Non-pigmented ciliary epithelial cell (primary cell): ENCODE data around the gene WIPF2.

Experiments
- DNase-seq: peaks from one replicate; pipeline ENCODE4 v3.0.0-alpha.2; 2010; ENCODE audit warnings: low read depth

Gene WIPF2

GRCh38 chr17:40251576-40251975 lies 32.5 kb downstream of the WIPF2 start:
- peak; percentile 22 for DNase-seq

- DNase-seq = no peak
Observed at GRCh38 chr17:40253565-40253964, 34.5 kb downstream of the WIPF2 start.

GRCh38 chr17:40259505-40259904 lies 40.4 kb downstream of the WIPF2 start:
- DNase-seq = no peak

- DNase-seq = no peak
Observed at GRCh38 chr17:40260528-40260927, 41.4 kb downstream of the WIPF2 start.

- no peak for DNase-seq
Observed at GRCh38 chr17:40264458-40265185, 45.5 kb downstream of the WIPF2 start.

- no peak for DNase-seq
Observed at GRCh38 chr17:40265337-40265736, 46.2 kb downstream of the WIPF2 start.

GRCh38 chr17:40266882-40267281 lies 47.8 kb downstream of the WIPF2 start:
- no peak for DNase-seq

- no peak for DNase-seq
Observed at GRCh38 chr17:40268141-40268712, 49.1 kb downstream of the WIPF2 start.

- no peak for DNase-seq
Observed at GRCh38 chr17:40278414-40278813, 59.3 kb downstream of the WIPF2 start.

- no peak for DNase-seq
Observed at GRCh38 chr17:40279402-40279801, 60.3 kb downstream of the WIPF2 start.

GRCh38 chr17:40281663-40282062 lies 62.6 kb downstream of the WIPF2 start:
- DNase-seq = no peak

GRCh38 chr17:40283662-40284061 lies 64.6 kb downstream of the WIPF2 start:
- DNase-seq = peak; percentile 89

GRCh38 chr17:40284085-40284713 lies 65.1 kb downstream of the WIPF2 start:
- peak; percentile 70 for DNase-seq

GRCh38 chr17:40286473-40286872 lies 67.4 kb downstream of the WIPF2 start:
- no peak for DNase-seq

GRCh38 chr17:40287159-40287493 lies 68.0 kb downstream of the WIPF2 start:
- DNase-seq = no peak

- peak; percentile 93 for DNase-seq
Observed at GRCh38 chr17:40287494-40288369, 68.6 kb downstream of the WIPF2 start, which contains the start of gene CDC6. CDC6 (plus strand) TSS chr17:40287879; CDS start chr17:40289421, 1,542 bp downstream.

GRCh38 chr17:40290629-40291280 lies 71.7 kb downstream of the WIPF2 start:
- DNase-seq = peak; percentile 89

GRCh38 chr17:40291281-40291664 lies 72.2 kb downstream of the WIPF2 start:
- DNase-seq = no peak

- no peak for DNase-seq
Observed at GRCh38 chr17:40293363-40293762, 74.3 kb downstream of the WIPF2 start.

GRCh38 chr17:40295488-40296436 lies 76.7 kb downstream of the WIPF2 start:
- no peak for DNase-seq

GRCh38 chr17:40297511-40297910 lies 78.4 kb downstream of the WIPF2 start:
- no peak for DNase-seq
